22Rv1 (cell line): Measurements from ENCODE around the gene MUC22.

Experiments
- ZFX ChIP-seq: fragments of 450-650 bp; IDR thresholded peaks from 2 replicates; pipeline ENCODE4 v1.6.1; 2017; ENCODE audit warnings: antibody characterized with exemption, borderline replicate concordance
- TF ChIP-seq, protein P1 (sequence below): fragments of 450-650 bp; IDR thresholded peaks from 2 replicates; pipeline ENCODE4 v1.5.1; 2017; ENCODE audit warnings: mild to moderate bottlenecking

DNA sequence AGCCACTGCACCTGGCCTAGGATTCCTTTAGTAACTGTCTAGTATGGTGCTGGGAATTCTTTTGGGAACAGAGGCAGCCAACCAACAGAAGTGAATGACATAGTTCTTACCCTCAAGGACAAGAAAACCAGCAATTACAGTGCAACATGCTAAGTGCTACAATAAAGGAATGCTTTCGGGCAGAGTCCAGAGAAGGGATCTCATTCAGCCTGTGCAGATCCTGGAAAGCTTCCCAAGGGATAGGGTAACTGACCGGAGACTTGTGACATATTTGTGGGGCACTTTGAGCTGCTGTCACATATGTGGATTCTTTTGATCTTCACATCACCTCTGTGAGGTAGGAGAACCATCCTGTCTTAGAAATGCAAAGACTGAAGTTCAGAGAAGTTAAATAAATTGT, 55.3 kb downstream of the MUC22 start:
- TF ChIP-seq, protein P1, sequence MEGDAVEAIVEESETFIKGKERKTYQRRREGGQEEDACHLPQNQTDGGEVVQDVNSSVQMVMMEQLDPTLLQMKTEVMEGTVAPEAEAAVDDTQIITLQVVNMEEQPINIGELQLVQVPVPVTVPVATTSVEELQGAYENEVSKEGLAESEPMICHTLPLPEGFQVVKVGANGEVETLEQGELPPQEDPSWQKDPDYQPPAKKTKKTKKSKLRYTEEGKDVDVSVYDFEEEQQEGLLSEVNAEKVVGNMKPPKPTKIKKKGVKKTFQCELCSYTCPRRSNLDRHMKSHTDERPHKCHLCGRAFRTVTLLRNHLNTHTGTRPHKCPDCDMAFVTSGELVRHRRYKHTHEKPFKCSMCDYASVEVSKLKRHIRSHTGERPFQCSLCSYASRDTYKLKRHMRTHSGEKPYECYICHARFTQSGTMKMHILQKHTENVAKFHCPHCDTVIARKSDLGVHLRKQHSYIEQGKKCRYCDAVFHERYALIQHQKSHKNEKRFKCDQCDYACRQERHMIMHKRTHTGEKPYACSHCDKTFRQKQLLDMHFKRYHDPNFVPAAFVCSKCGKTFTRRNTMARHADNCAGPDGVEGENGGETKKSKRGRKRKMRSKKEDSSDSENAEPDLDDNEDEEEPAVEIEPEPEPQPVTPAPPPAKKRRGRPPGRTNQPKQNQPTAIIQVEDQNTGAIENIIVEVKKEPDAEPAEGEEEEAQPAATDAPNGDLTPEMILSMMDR: no peak
- no peak for TF ChIP-seq ZFX
